Uterus (tissue), 2 donors: ENCODE results near the gene CDH13.

Experiments used
- CTCF ChIP-seq, 4 experiments: fragments of 200-600 bp in 2 of 4; fragments of 450-650 bp in 2 of 4; sonication (generic) in 2 of 4; IDR thresholded peaks; one replicate each; pipeline ENCODE4 v1.5.1; 2016 to 2019; ENCODE audit warnings: antibody characterized with exemption in 4 of 4, mild to moderate bottlenecking in 2 of 4, moderate library complexity in 1 of 4
- POLR2A ChIP-seq, 2 donors: fragments of 450-650 bp; IDR thresholded peaks; one replicate each; pipeline ENCODE4 v1.6.1; 2016; ENCODE audit warnings: antibody characterized with exemption in 2 of 2, mild to moderate bottlenecking in 1 of 2, moderate library complexity in 1 of 2

GRCh38 chr16:83769397-83770008 lies 1142.7 kb downstream of the CDH13 start:
- no peak for TF ChIP-seq CTCF (IDR thresholded peaks at IDR 0.05)
- TF ChIP-seq POLR2A (IDR thresholded peaks at IDR 0.05) = no peak
